Transverse colon (tissue), 4 donors: Measurements from ENCODE around the gene SMAD3.

Experiments used
- CTCF ChIP-seq, 5 experiments: fragments of 200-600 bp in 3 of 5; fragments of 450-650 bp in 2 of 5; sonication (generic) in 3 of 5; IDR thresholded peaks; 1 replicate in 2 of 5; 2 replicates in 3 of 5; pipeline ENCODE4 v1.5.1; 2016 to 2017; ENCODE audit warnings: antibody characterized with exemption in 5 of 5, inconsistent platforms in 3 of 5, mild to moderate bottlenecking in 2 of 5, moderate library complexity in 1 of 5
- POLR2A ChIP-seq: fragments of 450-650 bp; IDR thresholded peaks from one replicate; pipeline ENCODE4 v1.6.1; 2016; ENCODE audit warnings: antibody characterized with exemption, mild to moderate bottlenecking, moderate library complexity
- POLR2AphosphoS5 ChIP-seq, 3 donors: sonication (generic); formaldehyde crosslinking; IDR thresholded peaks; one replicate each; pipeline ENCODE4 v1.6.1; 2016; ENCODE audit warnings: antibody characterized with exemption in 3 of 3

GRCh38 chr15:67101911-67102598 is 36.7 kb downstream of the SMAD3 start:
- TF ChIP-seq POLR2A (no peak), CTCF (IDR thresholded peaks at IDR 0.05) (no peak), POLR2AphosphoS5 (IDR thresholded peaks at IDR 0.05) (no peak)
